SK-N-SH (cell line): Measurements from ENCODE around the gene TPO. TPM values are rescaled to one million over a fixed set of nuclear protein-coding genes. Genes with fewer than 3 reads are reported as not detected.

Experiments used
- CTCF ChIA-PET: fragments of 300-600, 350-600 bp; formaldehyde crosslinking; extraction: SDS; loops from one replicate; lab custom pipeline; 2021; lab: Yijun Ruan, JAX
- POLR2A ChIA-PET: fragments of 350-600 bp; sonication (Branson Sonifier 250); formaldehyde crosslinking; extraction: SDS; loops from one replicate; lab custom pipeline; 2020; ENCODE audit warnings: antibody characterized with exemption, inconsistent platforms; lab: Yijun Ruan, JAX
- DNase-seq: peaks from one replicate; pipeline ENCODE4 v3.0.0; 2012
- H2AFZ ChIP-seq: fragments of 200-600 bp; sonication (generic); 2 replicates; pipeline ENCODE4 v1.8.1; 2016; ENCODE audit warnings: antibody characterized with exemption, mild to moderate bottlenecking, low read depth
- H3F3A ChIP-seq: fragments of 200-600 bp; sonication (generic); replicated peaks from 2 replicates; pipeline ENCODE3; 2016; ENCODE audit warnings: antibody characterized with exemption, mild to moderate bottlenecking; ENCODE audit not compliant: insufficient read depth
- H3K27ac ChIP-seq, 2 experiments: fragments of 200-500 bp in 1 of 2; fragments of 200-600 bp in 1 of 2; sonication (Bioruptor generic) in 1 of 2; sonication (generic), shearing (Covaris generic) in 1 of 2; 2 replicates each; pipeline versions ENCODE4 v1.5.1 to v1.6.1; 2014 to 2016; ENCODE audit warnings: low read depth in 2 of 2, inconsistent platforms in 1 of 2, low read length in 1 of 2, mild to moderate bottlenecking in 1 of 2, mixed read lengths in 1 of 2
- H3K27me3 ChIP-seq: fragments of 200-600 bp; sonication (generic), shearing (Covaris generic); 2 replicates; pipeline ENCODE4 v1.6.1; 2016; ENCODE audit warnings: mixed run types; ENCODE audit not compliant: insufficient read depth
- H3K36me3 ChIP-seq, 2 experiments: fragments of 200-500 bp in 1 of 2; fragments of 200-600 bp in 1 of 2; sonication (Bioruptor generic) in 1 of 2; sonication (generic) in 1 of 2; replicated peaks in 1 of 2; 2 replicates each; pipeline versions ENCODE3 to v1.5.1; 2014 to 2016; ENCODE audit warnings: low read length in 1 of 2, mild to moderate bottlenecking in 1 of 2; ENCODE audit not compliant: insufficient read depth in 2 of 2, control insufficient read depth in 1 of 2
- H3K4me1 ChIP-seq, 2 experiments: fragments of 200-500 bp in 1 of 2; fragments of 200-600 bp in 1 of 2; sonication (Bioruptor generic) in 1 of 2; sonication (generic), shearing (Covaris generic) in 1 of 2; 2 replicates each; pipeline versions ENCODE4 v1.5.1 to v1.6.1; 2014 to 2016; ENCODE audit warnings: low read depth in 1 of 2, low read length in 1 of 2, mixed run types in 1 of 2; ENCODE audit not compliant: insufficient read depth in 2 of 2, control insufficient read depth in 1 of 2
- H3K4me2 ChIP-seq: fragments of 200-600 bp; sonication (generic), shearing (Covaris generic); 2 replicates; pipeline ENCODE4 v1.6.1; 2017; ENCODE audit warnings: mixed run types
- H3K4me3 ChIP-seq, 2 experiments: fragments of 200-500 bp in 1 of 2; fragments of 200-600 bp in 1 of 2; sonication (Bioruptor generic) in 1 of 2; sonication (generic), shearing (Covaris generic) in 1 of 2; 2 replicates each; pipeline versions ENCODE4 v1.5.1 to v1.8.1; 2014 to 2016; ENCODE audit warnings: low read depth in 2 of 2, inconsistent platforms in 1 of 2, low read length in 1 of 2, mild to moderate bottlenecking in 1 of 2, mixed read lengths in 1 of 2, moderate library complexity in 1 of 2
- H3K79me2 ChIP-seq: fragments of 200-600 bp; sonication (generic); 2 replicates; pipeline ENCODE4 v1.8.1; 2017; ENCODE audit warnings: mild to moderate bottlenecking; ENCODE audit not compliant: insufficient read depth
- H3K9ac ChIP-seq: fragments of 200-600 bp; sonication (generic); 2 replicates; pipeline ENCODE4 v1.6.1; 2017; ENCODE audit warnings: mixed run types
- H3K9me2 ChIP-seq: fragments of 200-600 bp; sonication (generic); 2 replicates; pipeline ENCODE4 v1.6.1; 2017; ENCODE audit warnings: mixed run types
- H3K9me3 ChIP-seq: fragments of 200-600 bp; sonication (generic); 2 replicates; pipeline ENCODE4 v1.6.1; 2017; ENCODE audit warnings: mixed run types, mild to moderate bottlenecking, moderate library complexity
- H4K20me1 ChIP-seq: fragments of 200-600 bp; sonication (generic); 2 replicates; pipeline ENCODE4 v1.6.1; 2017; ENCODE audit warnings: mild to moderate bottlenecking, mixed run types; ENCODE audit not compliant: insufficient read depth
- CHD2 ChIP-seq: fragments of 150-350 bp; IDR thresholded peaks from 2 replicates; pipeline ENCODE4 v1.6.1; 2018; ENCODE audit warnings: low read length; ENCODE audit not compliant: partially characterized antibody
- EP300 ChIP-seq, 2 experiments: IDR thresholded peaks; 2 replicates each; pipeline versions ENCODE4 v1.4.0 to v1.6.1; 2012; ENCODE audit warnings: borderline replicate concordance in 1 of 2, low read depth in 1 of 2, low read length in 1 of 2
- FOXJ3 ChIP-seq: sonication (generic); formaldehyde crosslinking; IDR thresholded peaks from 2 replicates; pipeline ENCODE4 v1.5.1; 2020; ENCODE audit warnings: mild to moderate bottlenecking, missing genetic modification reagents
- JUND ChIP-seq: IDR thresholded peaks from 2 replicates; pipeline ENCODE4 v1.4.0; 2012
- MEF2A ChIP-seq: IDR thresholded peaks from 2 replicates; pipeline ENCODE4 v1.4.0; 2012; ENCODE audit warnings: low read depth, borderline replicate concordance
- MXI1 ChIP-seq: IDR thresholded peaks from 2 replicates; pipeline ENCODE4 v1.6.1; 2012; ENCODE audit warnings: mild to moderate bottlenecking, low read depth, low read length, improper control_type of control experiment
- NFIC ChIP-seq: IDR thresholded peaks from 2 replicates; pipeline ENCODE4 v1.4.0; 2012; ENCODE audit warnings: borderline replicate concordance
- NRF1 ChIP-seq: IDR thresholded peaks from 2 replicates; pipeline ENCODE4 v1.6.1; 2012; ENCODE audit warnings: low read depth, mild to moderate bottlenecking, low read length
- RXRA ChIP-seq: IDR thresholded peaks from 2 replicates; pipeline ENCODE4 v1.4.0; 2012; ENCODE audit warnings: low read depth, mild to moderate bottlenecking, borderline replicate concordance
- SMC3 ChIP-seq: IDR thresholded peaks from 2 replicates; pipeline ENCODE4 v1.6.1; 2012; ENCODE audit warnings: low read depth, low read length, improper control_type of control experiment
- TAF1 ChIP-seq: IDR thresholded peaks from 2 replicates; pipeline ENCODE4 v1.6.1; 2012; ENCODE audit warnings: low read depth, mild to moderate bottlenecking, low read length, moderate library complexity, borderline replicate concordance
- TEAD4 ChIP-seq: IDR thresholded peaks from 2 replicates; pipeline ENCODE4 v1.4.0; 2012; ENCODE audit warnings: mild to moderate bottlenecking, borderline replicate concordance; ENCODE audit not compliant: insufficient read depth
- YY1 ChIP-seq: IDR thresholded peaks from 2 replicates; pipeline ENCODE4 v1.4.0; 2012; ENCODE audit warnings: low read depth, mild to moderate bottlenecking
- WGBS: methylation state at CpG from one replicate; pipeline ENCODE4 v1.1.6; 2017; ENCODE audit warnings: low lambda C conversion rate; 5-methylcytosine and 5-hydroxymethylcytosine counted together
- polyA plus RNA-seq, 3 experiments: library from polyadenylated mRNA; depleted of rRNA; stranded (reverse); fragments of >200 nt; gene quantifications; 2 replicates each; pipeline ENCODE4 v1.2.3, GENCODE V29; 2012
- TF ChIP-seq, protein P1 (sequence below): IDR thresholded peaks from 2 replicates; pipeline ENCODE4 v1.4.0; 2012; ENCODE audit warnings: low read depth, borderline replicate concordance
- TF ChIP-seq, protein P2 (sequence below): IDR thresholded peaks from 2 replicates; pipeline ENCODE4 v1.4.0; 2012; ENCODE audit warnings: low read depth, borderline replicate concordance
- TF ChIP-seq, protein P3 (sequence below): IDR thresholded peaks from 2 replicates; pipeline ENCODE4 v1.6.1; 2012; ENCODE audit warnings: mild to moderate bottlenecking, low read depth, low read length, moderate library complexity
- TF ChIP-seq, protein P4 (sequence below): fragments of 150-350 bp; IDR thresholded peaks from 2 replicates; pipeline ENCODE4 v1.6.1; 2016; ENCODE audit warnings: mild to moderate bottlenecking, low read depth, low read length
- TF ChIP-seq, protein P5 (sequence below): IDR thresholded peaks from 2 replicates; pipeline ENCODE4 v1.4.0; 2012; ENCODE audit warnings: low read depth
- TF ChIP-seq, protein P6 (sequence below): fragments of 200-600 bp; sonication (generic); IDR thresholded peaks from 2 replicates; pipeline ENCODE4 v1.6.1; 2017; ENCODE audit warnings: antibody characterized with exemption, mild to moderate bottlenecking, moderate library complexity

Gene TPO
- polyA plus RNA-seq, 1 of the 3 experiments (the other 2 are of a cell fraction) = not detected

DNA sequence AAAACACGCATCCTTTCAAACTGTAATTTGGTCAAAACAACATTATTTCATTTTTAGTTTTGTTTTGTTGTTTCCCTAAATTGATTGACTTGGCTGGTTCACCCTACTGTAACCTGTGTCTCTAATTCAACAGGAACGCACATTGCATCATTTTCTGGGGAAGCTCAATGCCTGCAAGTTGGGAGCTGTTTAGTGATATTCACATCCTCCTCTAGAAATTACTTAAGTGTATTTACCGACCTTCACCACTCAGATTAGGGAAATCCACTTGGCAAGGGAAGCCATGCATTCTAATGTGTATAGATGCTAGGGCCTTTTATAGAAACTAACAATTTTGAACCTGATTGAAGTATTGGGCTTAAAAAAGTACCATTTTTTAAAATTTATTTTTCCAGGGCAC lies 7.3 kb upstream of the TPO start:
- Histone ChIP-seq H3K9me2 (no peaks in the 10 kb centered on the region), H4K20me1 (no peaks in the 10 kb centered on the region), H3K9ac (no peak overlapping the region)
- ChIA-PET POLR2A (no interaction called here), CTCF (no interaction called here)
- TF ChIP-seq TAF1 (no peak), SMC3 (no peak), EP300 (IDR thresholded peaks at IDR 0.05; ENCODE audit: borderline replicate concordance in 1 of 2, low read depth in 1 of 2, low read length in 1 of 2) (no peak), TEAD4 (no peak), NRF1 (no peak), YY1 (no peak), RXRA (no peak), MEF2A (no peak), NFIC (no peak), FOXJ3 (CRISPR knock-in tag) (no peak), MXI1 (no peak), CHD2 (no peak), JUND (no peak)
- TF ChIP-seq, protein P1, sequence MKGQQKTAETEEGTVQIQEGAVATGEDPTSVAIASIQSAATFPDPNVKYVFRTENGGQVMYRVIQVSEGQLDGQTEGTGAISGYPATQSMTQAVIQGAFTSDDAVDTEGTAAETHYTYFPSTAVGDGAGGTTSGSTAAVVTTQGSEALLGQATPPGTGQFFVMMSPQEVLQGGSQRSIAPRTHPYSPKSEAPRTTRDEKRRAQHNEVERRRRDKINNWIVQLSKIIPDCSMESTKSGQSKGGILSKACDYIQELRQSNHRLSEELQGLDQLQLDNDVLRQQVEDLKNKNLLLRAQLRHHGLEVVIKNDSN = no peak
- TF ChIP-seq, protein P2, sequence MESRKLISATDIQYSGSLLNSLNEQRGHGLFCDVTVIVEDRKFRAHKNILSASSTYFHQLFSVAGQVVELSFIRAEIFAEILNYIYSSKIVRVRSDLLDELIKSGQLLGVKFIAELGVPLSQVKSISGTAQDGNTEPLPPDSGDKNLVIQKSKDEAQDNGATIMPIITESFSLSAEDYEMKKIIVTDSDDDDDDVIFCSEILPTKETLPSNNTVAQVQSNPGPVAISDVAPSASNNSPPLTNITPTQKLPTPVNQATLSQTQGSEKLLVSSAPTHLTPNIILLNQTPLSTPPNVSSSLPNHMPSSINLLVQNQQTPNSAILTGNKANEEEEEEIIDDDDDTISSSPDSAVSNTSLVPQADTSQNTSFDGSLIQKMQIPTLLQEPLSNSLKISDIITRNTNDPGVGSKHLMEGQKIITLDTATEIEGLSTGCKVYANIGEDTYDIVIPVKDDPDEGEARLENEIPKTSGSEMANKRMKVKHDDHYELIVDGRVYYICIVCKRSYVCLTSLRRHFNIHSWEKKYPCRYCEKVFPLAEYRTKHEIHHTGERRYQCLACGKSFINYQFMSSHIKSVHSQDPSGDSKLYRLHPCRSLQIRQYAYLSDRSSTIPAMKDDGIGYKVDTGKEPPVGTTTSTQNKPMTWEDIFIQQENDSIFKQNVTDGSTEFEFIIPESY = no peak
- TF ChIP-seq, protein P3, sequence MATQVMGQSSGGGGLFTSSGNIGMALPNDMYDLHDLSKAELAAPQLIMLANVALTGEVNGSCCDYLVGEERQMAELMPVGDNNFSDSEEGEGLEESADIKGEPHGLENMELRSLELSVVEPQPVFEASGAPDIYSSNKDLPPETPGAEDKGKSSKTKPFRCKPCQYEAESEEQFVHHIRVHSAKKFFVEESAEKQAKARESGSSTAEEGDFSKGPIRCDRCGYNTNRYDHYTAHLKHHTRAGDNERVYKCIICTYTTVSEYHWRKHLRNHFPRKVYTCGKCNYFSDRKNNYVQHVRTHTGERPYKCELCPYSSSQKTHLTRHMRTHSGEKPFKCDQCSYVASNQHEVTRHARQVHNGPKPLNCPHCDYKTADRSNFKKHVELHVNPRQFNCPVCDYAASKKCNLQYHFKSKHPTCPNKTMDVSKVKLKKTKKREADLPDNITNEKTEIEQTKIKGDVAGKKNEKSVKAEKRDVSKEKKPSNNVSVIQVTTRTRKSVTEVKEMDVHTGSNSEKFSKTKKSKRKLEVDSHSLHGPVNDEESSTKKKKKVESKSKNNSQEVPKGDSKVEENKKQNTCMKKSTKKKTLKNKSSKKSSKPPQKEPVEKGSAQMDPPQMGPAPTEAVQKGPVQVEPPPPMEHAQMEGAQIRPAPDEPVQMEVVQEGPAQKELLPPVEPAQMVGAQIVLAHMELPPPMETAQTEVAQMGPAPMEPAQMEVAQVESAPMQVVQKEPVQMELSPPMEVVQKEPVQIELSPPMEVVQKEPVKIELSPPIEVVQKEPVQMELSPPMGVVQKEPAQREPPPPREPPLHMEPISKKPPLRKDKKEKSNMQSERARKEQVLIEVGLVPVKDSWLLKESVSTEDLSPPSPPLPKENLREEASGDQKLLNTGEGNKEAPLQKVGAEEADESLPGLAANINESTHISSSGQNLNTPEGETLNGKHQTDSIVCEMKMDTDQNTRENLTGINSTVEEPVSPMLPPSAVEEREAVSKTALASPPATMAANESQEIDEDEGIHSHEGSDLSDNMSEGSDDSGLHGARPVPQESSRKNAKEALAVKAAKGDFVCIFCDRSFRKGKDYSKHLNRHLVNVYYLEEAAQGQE = no peak
- TF ChIP-seq, protein P4, sequence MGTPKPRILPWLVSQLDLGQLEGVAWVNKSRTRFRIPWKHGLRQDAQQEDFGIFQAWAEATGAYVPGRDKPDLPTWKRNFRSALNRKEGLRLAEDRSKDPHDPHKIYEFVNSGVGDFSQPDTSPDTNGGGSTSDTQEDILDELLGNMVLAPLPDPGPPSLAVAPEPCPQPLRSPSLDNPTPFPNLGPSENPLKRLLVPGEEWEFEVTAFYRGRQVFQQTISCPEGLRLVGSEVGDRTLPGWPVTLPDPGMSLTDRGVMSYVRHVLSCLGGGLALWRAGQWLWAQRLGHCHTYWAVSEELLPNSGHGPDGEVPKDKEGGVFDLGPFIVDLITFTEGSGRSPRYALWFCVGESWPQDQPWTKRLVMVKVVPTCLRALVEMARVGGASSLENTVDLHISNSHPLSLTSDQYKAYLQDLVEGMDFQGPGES = no peak
- TF ChIP-seq, protein P5, sequence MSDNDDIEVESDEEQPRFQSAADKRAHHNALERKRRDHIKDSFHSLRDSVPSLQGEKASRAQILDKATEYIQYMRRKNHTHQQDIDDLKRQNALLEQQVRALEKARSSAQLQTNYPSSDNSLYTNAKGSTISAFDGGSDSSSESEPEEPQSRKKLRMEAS = no peak
- TF ChIP-seq, protein P6, sequence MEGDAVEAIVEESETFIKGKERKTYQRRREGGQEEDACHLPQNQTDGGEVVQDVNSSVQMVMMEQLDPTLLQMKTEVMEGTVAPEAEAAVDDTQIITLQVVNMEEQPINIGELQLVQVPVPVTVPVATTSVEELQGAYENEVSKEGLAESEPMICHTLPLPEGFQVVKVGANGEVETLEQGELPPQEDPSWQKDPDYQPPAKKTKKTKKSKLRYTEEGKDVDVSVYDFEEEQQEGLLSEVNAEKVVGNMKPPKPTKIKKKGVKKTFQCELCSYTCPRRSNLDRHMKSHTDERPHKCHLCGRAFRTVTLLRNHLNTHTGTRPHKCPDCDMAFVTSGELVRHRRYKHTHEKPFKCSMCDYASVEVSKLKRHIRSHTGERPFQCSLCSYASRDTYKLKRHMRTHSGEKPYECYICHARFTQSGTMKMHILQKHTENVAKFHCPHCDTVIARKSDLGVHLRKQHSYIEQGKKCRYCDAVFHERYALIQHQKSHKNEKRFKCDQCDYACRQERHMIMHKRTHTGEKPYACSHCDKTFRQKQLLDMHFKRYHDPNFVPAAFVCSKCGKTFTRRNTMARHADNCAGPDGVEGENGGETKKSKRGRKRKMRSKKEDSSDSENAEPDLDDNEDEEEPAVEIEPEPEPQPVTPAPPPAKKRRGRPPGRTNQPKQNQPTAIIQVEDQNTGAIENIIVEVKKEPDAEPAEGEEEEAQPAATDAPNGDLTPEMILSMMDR = no peak
- TF ChIP-seq, all 33 proteins: peak for 0
- Histone ChIP-seq H3K79me2 (no peaks in the 10 kb centered on the region), H3K36me3 (no peaks in the 10 kb centered on the region), H3K27me3 (no peaks in the 10 kb centered on the region), H2AFZ (no peak overlapping the region), H3K27ac (no peak overlapping the region), H3F3A (no peaks in the 10 kb centered on the region), H3K4me2 (no peak overlapping the region), H3K9me3 (no peaks in the 10 kb centered on the region), H3K4me3 (no peak overlapping the region), H3K4me1 (peaks cover 0 to 2% of the 10 kb centered on the region in 2 experiments; a peak in 1 of 4 replicates)
- no peak for DNase-seq
- 11% methylated on average over 3 of the region's 3 CpGs for WGBS
